CD4-positive, alpha-beta T cell treated with Interleukin-15 for 4 hours (primary cell): ENCODE measurements around the gene ANO10.
"Not testable (repeated sequence)": the region's sequence is repeated elsewhere in the genome, so short reads cannot be mapped to it uniquely, and the experiment has no call there.

ENCODE experiments used
- DNase-seq: peaks from one replicate; pipeline ENCODE4 v3.0.0-alpha.2; 2020; ENCODE audit warnings: low spot score

The ANO10 gene

DNA sequence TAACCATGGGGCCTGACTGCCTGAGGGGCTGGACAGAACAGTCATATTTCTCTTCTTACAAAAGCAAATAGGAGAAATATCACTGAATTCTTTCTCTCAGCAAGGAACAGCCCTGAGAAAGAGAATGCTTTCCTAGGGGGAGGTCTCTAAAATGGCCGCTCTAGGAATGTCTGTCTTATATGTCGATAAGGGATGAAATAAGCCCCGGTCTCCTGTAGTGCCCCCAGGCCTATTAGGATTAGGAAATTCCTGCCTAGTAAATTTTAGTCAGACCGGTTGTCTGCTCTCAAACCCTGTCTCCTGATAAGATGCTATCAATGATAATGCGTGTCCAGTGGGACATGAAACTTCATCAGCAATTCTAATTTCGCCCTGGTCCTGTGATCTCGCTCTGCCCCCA, 103.3 kb downstream of the ANO10 start:
- not testable (repeated sequence) for DNase-seq

DNA sequence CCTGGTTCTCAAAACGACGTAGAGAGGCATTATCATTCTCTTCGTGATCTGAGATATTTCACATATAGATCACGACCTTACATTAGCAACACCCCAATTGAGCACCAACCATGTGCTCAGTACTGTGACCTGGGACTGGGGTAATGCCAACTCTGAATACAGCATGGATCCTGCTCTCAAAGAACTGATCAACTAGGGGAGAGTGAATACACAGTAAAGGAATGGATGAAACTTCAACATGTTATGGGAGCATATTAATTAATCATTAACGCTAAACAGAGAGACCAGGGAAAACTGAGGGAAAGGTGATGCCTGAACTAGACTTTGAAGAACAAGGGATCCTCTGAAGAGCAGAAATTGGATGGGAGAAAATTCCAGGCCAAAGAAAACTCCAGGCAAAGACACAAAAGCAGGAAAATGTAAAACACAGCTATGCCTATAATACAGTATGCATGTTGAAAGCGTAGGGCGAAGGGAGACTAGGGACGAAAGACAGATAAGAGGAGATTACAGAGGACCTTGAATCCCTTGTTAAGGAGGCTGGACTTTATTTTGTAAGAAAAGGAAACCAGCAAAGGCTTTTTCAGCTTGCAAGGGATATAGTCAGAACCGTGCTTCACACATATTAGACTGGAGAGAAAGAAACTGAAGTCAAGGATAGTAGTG, 105.7 kb downstream of the ANO10 start:
- no peak for DNase-seq

DNA sequence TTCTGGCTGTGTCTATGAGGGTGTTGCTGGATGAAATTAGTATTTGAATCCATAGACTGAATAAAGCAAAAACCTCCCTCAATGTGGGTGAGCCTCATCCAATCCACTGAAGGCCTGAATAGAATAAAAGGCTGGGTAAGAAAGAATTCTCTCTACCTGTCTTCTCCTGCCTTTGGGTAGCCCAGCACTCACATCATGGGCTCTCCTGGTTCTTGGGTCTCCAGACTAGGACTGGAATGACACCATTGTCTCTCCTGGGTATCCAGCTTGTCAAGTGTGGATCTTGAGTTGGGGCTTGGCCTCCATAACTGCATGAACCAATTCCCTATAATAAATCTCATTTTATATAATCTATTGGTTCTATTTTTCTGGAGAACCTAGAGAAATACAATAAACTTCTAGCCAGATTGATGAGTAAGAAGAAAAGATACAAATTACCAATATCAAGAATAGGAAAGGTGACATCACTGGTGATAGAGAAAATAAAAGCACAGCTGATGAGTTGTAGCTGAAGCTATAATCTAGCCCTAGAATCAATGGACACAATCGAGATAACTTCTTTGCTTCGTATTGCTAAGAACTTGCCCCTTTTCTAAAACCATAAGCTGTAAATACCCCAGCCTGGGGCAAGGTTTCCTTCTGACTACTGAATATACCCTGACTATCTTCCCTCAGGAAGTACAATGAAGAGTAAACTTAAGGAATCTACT, 106.4 kb downstream of the ANO10 start:
- no peak for DNase-seq

DNA sequence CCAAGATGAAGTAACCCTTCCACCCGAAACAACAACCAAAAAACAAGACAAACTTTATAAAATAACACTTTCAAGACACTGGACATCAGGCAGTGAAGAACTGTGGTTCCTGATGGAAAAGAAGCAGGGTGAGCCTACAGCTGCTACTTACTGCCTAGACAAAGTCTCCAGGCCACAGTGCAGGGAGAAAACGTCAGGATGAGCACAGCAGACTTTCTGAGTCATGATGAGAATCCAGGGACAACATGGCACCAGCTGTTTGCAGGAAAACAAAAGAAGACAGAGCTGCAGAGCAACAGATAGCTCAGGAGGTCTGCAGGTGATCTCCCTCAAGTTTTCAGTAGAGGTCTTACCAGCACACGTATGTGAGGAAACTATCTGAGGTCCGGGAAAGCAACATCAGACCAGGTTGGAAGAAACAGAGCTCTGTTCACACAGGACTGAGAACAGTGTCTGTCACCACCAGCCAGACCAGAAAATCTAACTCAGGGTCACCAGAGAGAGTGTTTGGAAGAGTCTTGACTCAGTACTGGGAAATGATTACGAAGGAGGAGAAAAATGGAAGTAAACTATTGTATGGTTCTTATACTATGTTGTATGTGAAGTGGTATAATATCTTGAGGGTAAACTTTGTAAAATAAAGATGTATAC, 108.9 kb downstream of the ANO10 start:
- DNase-seq, result no peak

DNA sequence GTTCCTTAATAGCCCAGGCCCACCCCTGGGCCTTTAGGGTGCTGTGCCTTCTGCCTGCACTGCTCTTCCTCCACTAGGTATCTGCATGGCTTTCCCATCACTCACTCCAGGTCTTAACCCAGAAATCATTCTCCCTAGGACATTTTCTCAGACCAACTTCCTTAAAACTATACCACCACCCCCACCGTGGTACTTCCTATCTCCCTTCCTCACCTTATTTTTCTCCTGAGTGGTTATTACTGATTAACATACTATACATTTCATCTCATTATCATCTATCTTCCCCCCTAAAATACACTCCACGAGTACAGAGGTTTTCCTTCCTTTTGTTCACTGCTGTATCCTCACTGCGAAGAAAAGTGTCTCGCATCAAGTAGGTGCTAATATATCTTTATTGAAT, 115.2 kb downstream of the ANO10 start:
- no peak for DNase-seq

DNA sequence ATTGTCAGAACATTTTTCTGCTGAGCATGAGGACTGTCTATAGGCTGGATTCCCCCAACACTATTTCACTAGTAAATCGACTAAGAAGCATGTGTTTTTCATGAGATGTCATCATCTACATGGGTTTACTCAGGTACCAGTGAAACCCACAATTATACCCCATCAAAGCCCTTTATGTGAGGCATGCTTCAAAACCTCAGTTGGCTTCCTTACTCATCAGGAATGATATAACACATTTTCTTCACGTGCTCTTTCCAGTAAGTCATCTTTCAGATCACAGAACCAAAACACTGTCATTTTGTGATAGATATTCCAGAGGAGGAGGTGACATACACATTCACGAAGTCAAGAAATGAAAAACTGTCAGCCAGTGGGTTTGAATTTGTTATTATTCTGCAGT, 116.5 kb downstream of the ANO10 start:
- no peak for DNase-seq

DNA sequence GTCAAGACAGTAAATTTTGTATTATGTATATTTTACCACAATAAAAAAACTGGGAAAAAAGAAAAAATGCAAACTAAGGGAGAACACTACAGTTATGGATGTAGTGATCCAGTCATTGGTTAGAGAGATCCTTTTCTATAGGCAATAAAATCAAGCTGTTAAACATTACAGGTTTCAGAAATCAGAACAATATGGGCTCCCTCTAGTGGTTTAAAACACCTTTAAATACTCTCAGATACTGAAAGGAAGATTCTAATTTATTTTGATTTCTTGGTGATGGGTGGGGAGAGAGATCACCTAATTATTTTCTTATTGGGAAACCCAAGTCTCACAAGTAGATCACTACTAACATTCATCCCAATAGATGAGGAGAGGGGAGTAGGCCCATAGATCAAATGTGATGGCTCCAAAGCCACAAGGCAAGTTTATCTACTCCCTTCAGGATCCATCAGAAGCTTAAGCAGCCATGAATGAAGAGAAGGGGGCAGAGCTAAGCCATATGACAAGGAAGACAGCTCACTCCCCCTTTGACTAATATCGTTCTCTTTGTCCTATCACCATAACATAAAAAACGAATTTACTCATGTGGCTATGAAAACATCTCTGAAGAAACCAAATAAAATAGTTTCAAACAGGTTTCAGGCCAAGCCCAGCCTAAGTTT, 118.6 kb downstream of the ANO10 start:
- DNase-seq, result peak; percentile 53

DNA sequence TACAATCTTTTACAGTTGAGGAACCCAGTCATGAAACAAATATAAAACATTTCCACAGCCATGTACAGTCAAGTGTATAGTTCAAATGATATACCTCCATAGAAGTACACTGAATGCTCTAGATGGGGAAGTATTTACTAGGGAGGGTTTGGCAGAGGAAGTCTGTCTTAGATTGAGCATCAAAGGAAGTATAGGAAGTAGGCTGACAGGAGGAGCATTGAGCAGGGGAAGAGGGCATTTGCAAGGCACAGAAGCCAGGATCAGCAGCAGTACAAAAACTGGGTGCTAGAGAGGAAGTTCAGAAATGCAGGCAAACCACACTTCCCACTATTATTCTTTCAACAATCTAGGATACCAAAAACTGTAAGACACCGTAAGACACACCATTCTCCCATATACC, 122.6 kb downstream of the ANO10 start:
- DNase-seq, result no peak

DNA sequence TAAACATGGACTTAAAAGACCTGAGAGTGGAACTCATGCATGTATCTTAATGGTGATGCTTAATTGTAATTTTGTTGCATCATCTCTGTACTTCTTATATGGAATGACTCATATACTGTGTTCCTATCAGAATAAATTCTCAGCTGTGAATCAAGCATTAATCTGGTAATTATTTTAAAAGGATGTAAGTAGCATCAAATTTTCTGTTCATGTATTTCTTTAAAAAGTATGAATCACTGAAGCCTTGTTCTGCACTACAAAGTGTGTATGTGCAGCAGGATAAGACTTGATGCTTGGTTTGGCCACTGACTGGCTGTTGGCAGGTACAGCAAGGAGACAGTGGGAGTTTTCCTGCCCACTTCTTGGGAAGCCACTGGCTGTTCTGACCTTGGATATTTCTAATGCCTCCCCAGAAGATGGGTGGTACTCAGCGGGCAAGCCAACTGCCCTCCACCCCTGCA, 123.9 kb downstream of the ANO10 start:
- DNase-seq, result no peak

DNA sequence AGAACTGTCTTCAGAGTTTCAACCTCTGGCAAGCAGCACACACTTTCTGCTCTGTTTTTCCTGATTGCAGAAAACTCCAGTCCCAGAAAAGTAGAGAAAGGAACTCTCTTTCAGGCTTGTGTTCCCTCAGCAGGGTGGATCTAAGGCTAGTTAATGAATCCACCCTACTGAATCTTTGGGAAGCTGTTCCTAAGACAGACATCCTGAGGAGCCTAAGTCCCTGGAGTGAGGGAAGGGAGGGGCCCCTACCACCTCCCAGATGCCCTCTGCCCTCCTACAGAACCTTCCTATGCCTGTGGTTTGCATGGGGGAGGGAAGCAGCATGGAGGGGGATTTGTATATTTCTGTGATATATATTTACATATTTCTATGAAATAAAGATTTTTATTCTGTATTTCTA, 124.4 kb downstream of the ANO10 start:
- no peak for DNase-seq

DNA sequence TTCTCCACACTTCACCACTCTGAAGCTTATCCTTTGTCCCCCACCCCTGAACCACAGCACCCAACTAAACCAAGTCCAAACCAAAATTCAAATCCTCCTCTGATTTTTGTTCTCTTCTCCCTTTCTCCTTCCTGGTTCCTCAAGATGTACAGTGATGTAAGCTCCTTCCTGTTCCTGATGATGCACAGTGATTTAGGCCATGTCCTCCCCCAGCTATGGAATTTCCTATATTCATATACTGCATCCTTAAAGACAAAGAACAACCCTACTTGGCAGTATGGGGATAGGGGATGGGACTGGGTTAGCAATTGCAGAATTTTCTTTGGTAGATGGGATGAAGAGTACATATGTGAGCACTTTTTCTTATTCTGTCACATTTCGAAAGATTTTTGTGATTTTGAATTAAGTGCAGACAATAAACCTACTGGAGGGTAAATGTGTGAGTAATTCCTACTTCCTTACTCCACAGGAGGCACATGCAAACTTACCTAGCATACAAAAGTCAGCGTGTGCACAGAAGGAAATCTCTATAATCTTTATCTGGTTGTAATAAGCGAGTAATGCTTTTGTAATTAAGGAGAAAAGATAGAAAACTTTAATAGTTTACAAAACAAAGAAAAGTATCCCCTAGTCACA, 125.0 kb downstream of the ANO10 start:
- no peak for DNase-seq

DNA sequence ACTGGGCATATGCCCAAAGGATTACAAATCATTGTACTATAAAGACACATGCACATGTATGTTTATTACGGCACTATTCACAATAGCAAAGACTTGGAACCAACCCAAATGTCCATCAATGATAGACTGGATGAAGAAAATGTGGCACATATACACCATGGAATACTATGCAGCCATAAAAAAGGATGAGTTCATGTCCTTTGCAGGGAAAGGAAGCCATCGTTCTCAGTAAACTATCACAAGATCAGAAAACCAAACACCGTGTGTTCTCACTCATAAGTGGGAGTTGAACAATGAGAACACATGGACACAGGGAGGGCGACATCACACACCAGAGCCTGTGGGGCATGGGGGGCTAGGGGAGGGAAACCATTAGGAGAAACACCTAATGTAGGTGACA, 128.9 kb downstream of the ANO10 start:
- DNase-seq, result not testable (repeated sequence)

DNA sequence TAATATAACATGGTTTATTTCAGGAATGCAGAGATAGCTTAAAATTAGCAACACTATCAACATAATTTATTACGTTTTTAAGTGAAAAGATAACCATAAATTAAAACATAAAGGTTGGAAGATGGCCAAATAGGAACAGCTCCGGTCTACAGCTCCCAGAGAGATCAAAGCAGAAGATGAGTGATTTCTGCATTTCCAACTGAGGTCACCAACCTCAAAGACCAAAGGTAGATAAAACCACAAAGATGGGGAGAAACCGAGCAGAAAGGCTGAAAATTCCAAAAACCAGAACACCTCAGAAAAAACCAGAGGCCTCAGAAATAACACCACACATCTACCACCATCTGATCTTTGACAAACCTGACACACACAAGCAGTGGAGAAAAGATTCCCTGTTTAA, 130.0 kb downstream of the ANO10 start:
- DNase-seq, result not testable (repeated sequence)

DNA sequence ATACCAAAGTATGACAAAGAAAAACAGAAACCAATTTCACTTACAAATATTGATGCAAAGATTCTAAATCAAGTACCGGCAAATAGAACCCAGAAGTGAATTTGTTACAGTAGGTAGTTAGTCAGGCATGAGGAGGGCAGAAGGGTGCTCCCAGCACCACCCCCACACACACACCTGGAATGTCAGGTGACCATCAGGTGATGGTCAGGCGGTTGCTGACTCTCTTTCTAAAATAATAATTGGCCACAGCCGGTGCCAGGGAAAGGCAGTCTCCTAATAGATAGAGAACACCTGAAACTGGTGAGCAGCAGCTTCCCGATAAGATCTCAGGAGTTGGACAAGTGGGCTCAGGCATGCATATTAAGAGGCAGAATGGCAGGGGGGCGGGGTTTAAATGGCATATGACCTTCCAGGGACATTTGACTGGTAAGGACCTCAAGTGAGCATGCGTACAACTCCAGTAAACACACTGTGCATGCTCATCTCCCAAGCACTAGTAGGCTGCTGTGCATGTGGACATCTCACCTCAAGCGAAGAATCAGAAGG, 131.1 kb downstream of the ANO10 start:
- no peak for DNase-seq

DNA sequence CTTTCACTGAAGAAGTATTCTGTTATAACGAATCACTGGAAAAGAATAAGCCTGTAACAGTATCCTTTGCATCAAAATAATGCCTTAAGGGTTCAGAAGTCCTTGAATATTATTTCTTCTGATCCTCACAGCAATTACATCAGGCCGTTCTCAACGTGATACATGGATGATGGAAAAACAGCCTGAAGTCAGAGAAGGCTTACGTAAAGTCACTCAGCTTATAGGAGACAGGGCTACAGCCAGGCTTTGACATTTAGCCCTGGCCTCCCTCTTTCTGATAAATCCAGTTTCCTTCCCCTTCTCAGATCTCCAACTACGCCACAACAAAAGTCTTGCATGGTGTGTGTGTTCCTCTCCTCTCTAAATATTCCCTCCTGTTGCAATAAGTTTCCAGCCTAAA, 131.9 kb downstream of the ANO10 start:
- DNase-seq, result no peak

DNA sequence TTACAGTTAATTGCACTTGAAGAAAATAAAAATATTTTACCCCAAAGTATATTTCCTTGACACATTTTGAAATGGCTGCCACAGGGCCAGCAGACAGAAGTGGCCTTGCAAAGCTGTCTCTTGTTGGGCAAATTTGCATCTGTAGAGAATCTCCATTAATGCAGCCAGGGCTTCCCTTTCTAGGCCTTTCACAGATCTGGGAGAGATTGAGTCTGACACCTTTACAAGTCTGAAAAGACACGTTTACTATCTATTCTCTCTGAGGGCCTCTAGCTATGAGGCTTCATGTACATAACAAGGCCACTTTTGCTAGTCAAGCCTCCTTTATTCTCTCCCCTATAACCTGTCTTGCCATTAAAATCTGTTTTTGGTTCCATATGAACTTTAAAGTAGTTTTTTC, 135.9 kb downstream of the ANO10 start:
- DNase-seq, result no peak

DNA sequence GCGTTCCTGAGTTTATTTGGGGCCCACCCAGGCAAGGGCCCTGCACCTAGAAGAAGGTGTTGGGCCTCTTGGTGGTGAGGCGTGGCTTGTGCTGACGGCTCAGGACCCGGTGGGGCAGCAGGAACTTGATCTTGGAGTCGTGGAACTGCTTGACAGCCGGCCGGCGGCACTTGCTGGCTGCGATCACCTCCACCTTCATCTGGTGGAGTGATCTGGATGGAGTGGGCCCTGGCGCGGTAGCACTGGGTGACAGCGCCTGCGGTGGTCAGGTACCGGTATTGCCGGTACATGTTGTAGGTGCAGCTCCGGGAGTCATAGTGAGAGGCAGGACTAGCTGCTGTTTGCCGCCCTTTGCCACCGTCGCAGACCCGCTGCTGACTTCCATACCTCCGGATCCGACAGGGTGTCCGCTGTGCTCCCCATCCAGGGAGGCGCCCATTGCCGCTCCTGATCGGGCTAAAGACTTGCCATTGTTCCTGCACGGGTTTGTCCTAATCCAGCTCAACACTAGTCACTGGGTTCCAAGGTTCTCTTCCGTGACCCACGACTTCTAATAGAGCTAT, 136.8 kb downstream of the ANO10 start:
- DNase-seq, result no peak

DNA sequence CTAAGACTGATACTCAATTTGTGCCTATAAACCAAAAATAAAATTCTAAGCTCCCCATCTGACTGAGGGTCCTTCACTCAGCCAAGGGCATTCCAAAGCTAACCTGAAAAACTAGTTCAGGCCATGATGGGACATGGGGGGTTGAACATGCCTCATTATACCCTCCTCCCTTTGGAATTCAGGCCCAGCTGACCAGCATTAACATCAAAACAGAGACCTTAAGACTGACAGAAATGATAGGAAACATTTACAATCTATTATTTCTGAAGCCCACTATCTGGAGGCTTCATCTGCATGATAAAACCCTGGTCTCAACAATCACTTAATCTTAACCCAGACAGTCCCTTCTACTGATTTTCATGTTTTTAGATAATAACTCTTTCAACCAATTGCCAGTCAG, 140.4 kb downstream of the ANO10 start:
- DNase-seq, result no peak

DNA sequence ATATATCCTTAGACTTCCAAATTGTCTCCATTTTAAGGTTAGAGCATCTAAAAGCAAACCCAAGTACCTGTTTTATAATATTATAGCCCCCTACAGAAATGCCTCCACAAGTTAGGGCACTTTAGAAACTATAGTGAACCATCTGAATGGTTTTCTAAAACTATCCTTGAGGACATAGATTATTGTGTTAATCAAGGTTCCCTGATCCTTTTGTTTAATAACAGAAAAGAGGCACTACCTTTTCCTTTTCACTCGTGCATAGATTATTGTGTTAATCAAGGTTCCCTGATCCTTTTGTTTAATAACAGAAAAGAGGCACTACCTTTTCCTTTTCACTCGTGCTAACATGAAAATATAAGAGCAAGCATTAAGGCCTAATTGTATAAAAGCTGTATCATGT, 143.0 kb downstream of the ANO10 start:
- DNase-seq, result not testable (repeated sequence)

DNA sequence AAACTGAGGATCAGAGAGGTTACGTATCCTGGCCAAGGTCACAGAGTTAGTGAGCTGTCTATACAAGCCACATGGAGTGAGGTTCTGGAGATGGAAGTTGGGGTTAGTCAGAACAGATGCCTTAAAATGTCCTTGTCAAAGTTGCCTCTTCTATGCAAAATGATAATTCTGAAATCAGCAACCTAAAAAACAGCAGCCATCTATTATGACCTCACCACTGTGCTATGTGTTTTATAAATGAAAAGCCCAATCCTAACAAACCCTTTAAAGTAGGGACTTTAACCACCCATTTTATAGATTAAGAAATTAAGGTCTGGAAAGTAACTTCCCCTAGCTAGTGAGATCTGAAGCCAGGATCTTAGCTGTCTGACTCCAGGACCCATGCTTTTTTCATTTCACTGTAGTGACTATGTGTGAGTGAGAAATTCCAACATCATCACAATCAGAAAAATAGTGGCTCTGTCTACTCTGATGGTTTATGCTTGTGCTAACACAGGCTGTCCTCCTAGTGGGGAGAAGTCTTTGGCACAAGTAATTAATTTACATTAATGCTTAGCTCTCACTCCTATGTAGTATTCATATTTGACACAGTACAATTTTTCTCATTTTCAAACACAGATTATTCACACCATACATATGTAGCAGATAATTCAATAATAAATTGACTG, 143.6 kb downstream of the ANO10 start:
- DNase-seq, result no peak

DNA sequence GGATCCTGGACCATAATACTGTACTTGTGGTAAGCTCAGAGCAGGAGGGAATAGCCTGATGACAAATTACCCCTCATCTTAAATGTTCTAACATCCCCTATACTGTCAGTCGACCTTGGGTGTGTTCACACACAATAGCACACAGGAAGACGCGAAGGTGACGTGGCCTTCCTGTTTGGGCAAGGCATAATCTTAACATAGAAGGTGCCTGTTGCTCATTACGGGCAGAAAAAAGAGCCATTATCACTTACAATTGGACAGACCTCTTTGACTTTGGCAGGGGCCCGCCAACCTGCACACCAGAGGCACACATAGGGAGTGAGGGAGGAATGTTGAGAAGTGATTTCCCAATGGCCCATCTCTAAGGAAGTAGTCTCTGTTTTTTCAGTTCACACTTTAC, 144.2 kb downstream of the ANO10 start:
- DNase-seq, result peak; percentile 85
